Spleen (tissue), 13 donors: ENCODE measurements around the gene SLC30A5. TPM values are rescaled to one million over a fixed set of nuclear protein-coding genes. Genes with fewer than 3 reads are reported as not detected.
"Not testable (repeated sequence)": the region's sequence is repeated elsewhere in the genome, so short reads cannot be mapped to it uniquely, and the experiment has no call there.

Source experiments
- DNase-seq: peaks from one replicate; pipeline ENCODE4 v3.0.0-alpha.2; 2020
- H3K27ac ChIP-seq, 8 donors: fragments of 200-600 bp; sonication (generic) in 7 of 8; 1 replicate in 4 of 8; 2 replicates in 4 of 8; pipeline versions ENCODE4 v1.5.0 to v1.8.0; 2016 to 2021; ENCODE audit warnings: inconsistent platforms in 4 of 8, mild to moderate bottlenecking in 4 of 8, moderate library complexity in 1 of 8
- H3K27me3 ChIP-seq, 7 donors: fragments of 200-600 bp; sonication (generic) in 6 of 7; replicated peaks in 1 of 7; 1 replicate in 4 of 7; 2 replicates in 3 of 7; pipeline versions ENCODE4 v1.5.0 to v1.8.0; 2016 to 2021; ENCODE audit warnings: inconsistent platforms in 3 of 7, mild to moderate bottlenecking in 1 of 7
- H3K36me3 ChIP-seq, 6 donors: fragments of 200-600 bp; sonication (generic) in 5 of 6; 1 replicate in 4 of 6; 2 replicates in 2 of 6; pipeline versions ENCODE4 v1.5.0 to v1.8.0; 2016 to 2021; ENCODE audit warnings: inconsistent platforms in 2 of 6
- H3K4me1 ChIP-seq, 6 donors: fragments of 200-600 bp; sonication (generic) in 5 of 6; 1 replicate in 3 of 6; 2 replicates in 3 of 6; pipeline versions ENCODE4 v1.5.0 to v1.8.0; 2016 to 2021; ENCODE audit warnings: inconsistent platforms in 3 of 6
- H3K4me3 ChIP-seq, 8 donors: fragments of 200-600 bp; sonication (generic) in 7 of 8; 1 replicate in 4 of 8; 2 replicates in 4 of 8; pipeline versions ENCODE4 v1.5.0 to v1.8.0; 2016 to 2021; ENCODE audit warnings: inconsistent platforms in 4 of 8, mild to moderate bottlenecking in 4 of 8, moderate library complexity in 2 of 8
- H3K9me3 ChIP-seq, 8 donors: fragments of 200-600 bp; sonication (generic) in 7 of 8; 1 replicate in 4 of 8; 2 replicates in 4 of 8; pipeline versions ENCODE4 v1.5.0 to v1.8.0; 2016 to 2021; ENCODE audit warnings: inconsistent platforms in 4 of 8
- CTCF ChIP-seq, 11 experiments: fragments of 200-600 bp in 7 of 11; fragments of 450-650 bp in 4 of 11; sonication (generic) in 4 of 11; IDR thresholded peaks in 8 of 11; conservative IDR thresholded peaks in 3 of 11; 1 replicate in 7 of 11; 2 replicates in 4 of 11; pipeline versions ENCODE4 v1.4.0 to v1.8.0; 2016 to 2021; ENCODE audit warnings: antibody characterized with exemption in 11 of 11, inconsistent platforms in 4 of 11, mild to moderate bottlenecking in 1 of 11
- POLR2A ChIP-seq, 3 donors: fragments of 450-650 bp; IDR thresholded peaks; one replicate each; pipeline ENCODE4 v1.5.1; 2017; ENCODE audit warnings: antibody characterized with exemption in 3 of 3, mild to moderate bottlenecking in 1 of 3
- POLR2AphosphoS5 ChIP-seq, 3 donors: sonication (generic); formaldehyde crosslinking; IDR thresholded peaks; one replicate each; pipeline ENCODE4 v1.5.1; 2017; ENCODE audit warnings: antibody characterized with exemption in 3 of 3
- WGBS, 5 donors: extraction: QIAGEN DNeasy Blood & Tissue Kit in 3 of 5; methylation state at CpG; one replicate each; pipeline versions ENCODE4 v1.1.5 to v1.1.7; 2013 to 2018; 5-methylcytosine and 5-hydroxymethylcytosine counted together
- intact Hi-C: fragments of 100-400 bp; cut with DNase I; formaldehyde crosslinking; loops from one replicate; pipeline ENCODE4 v1.15.0; 2023; ENCODE audit warnings: low total_unique reads
- long read RNA-seq, 2 donors: transcript quantifications; one replicate each; lab custom pipeline, GENCODE V29; 2026
- polyA plus RNA-seq, 3 donors: library from polyadenylated mRNA; stranded (reverse); fragments of 200-250 nt; gene quantifications; one replicate each; pipeline ENCODE4 v1.2.1, GENCODE V29; 2013
- total RNA-seq, 7 donors: library from RNA; depleted of rRNA in 3 of 7; stranded (reverse); fragments of >200 nt in 3 of 7; fragmentation: NEBNext Ultra II Directional in 4 of 7; extraction: Animal tissue kit (Norgen Biotek cat#: 25700) in 4 of 7; gene quantifications; one replicate each; pipeline versions ENCODE4 v1.1.0 to v1.2.1, GENCODE V29; 2016 to 2021
- donor health status: healthy with polysubstance abuse.
- donor health status: DM: no; HTN: no; CAD: no; lungs with moderate emphysema.
- donor health status: DM: no; HTN: no; CAD: no.
- donor health status: Bipolar disorder and iron deficiency.
- donor health status: healthy.
- donor health status: DM: no; HTN: no; CAD: no.
- donor health status: DM: yes; HTN: yes; CAD: no.

The SLC30A5 gene
- total RNA-seq: 10 to 100 TPM; 30.3 to 53.4 (median 38.3) TPM
- polyA plus RNA-seq: 10 to 100 TPM; 24.3 to 30.6 (median 24.7) TPM
- long read RNA-seq, donor 1, full-length matches to known transcripts: 8 of 14 reads
- long read RNA-seq, donor 1, partial matches to known transcripts: 6 of 14 reads
- long read RNA-seq, donor 1, other reads (novel, unspliced or antisense): 0 of 14 reads
- long read RNA-seq, donor 2, full-length matches to known transcripts: 9 of 9 reads
- long read RNA-seq, donor 2, partial matches to known transcripts: 0 of 9 reads
- long read RNA-seq, donor 2, other reads (novel, unspliced or antisense): 0 of 9 reads

- intact Hi-C loops: loop anchor here (10.0 kb wide), 1 partner anchor 271 kb away; the partner anchor contains the start of genes AK6, RAD17 and TAF9
- WGBS, 5 donors: 0% methylated on average over 12 to 79 of the region's 79 CpGs
These were observed at the start of gene SLC30A5 for GRCh38 chr5:69093771-69094482. Gene SLC30A5, plus strand, starts transcription at chr5:69094014. Its CDS starts 242 bp downstream, at chr5:69094256.

GRCh38 chr5:69045213-69045612 lies 48.6 kb upstream of the SLC30A5 start:
- H3K27ac ChIP-seq, intact Hi-C loops: not testable (repeated sequence)

More at GRCh38 chr5:69093771-69094482, at the start of gene SLC30A5:
- Histone ChIP-seq H3K27ac (peak within 1 kb of the TSS; percentile 92 to 97 (median 96)), H3K4me1 (peaks cover 4 to 50% (median 32%) of the 10 kb centered on the region in 6 donors), H3K36me3 (peaks cover 0 to 30% (median 0%) of the 10 kb centered on the region in 6 donors), H3K4me3 (peak within 1 kb of the TSS; percentile 67 to 97 (median 83)), H3K27me3 (no peaks in the 10 kb centered on the region), H3K9me3 (no peaks in the 10 kb centered on the region)
- DNase-seq: peak; percentile 100
- peak; percentile 94 to 97 (median 96) for TF ChIP-seq POLR2AphosphoS5 (IDR thresholded peaks at IDR 0.05)
- TF ChIP-seq CTCF (IDR thresholded peaks at IDR 0.05 in 8 of 11, conservative IDR thresholded peaks at IDR 0.05 in 3 of 11): peak; percentile 93 to 100 (median 98)
- peak in 2 of 3 donors; percentile 12 to 94 for TF ChIP-seq POLR2A (IDR thresholded peaks at IDR 0.05)

GRCh38 chr5:69046375-69046957 lies 47.3 kb upstream of the SLC30A5 start:
- Histone ChIP-seq H3K4me1 (peaks cover 0 to 10% (median 7%) of the 10 kb centered on the region in 6 donors), H3K4me3 (no peak overlapping the region), H3K9me3 (no peaks in the 10 kb centered on the region), H3K27me3 (no peaks in the 10 kb centered on the region), H3K36me3 (no peaks in the 10 kb centered on the region), H3K27ac (no peak overlapping the region)
- WGBS, 5 donors: 89 to 99% (median 94%) methylated on average over 8 of the region's 8 CpGs
- no peak for DNase-seq
- intact Hi-C loops: no loop called here
- no peak for TF ChIP-seq POLR2AphosphoS5 (IDR thresholded peaks at IDR 0.05)
- no peak for TF ChIP-seq CTCF (IDR thresholded peaks at IDR 0.05 in 8 of 11, conservative IDR thresholded peaks at IDR 0.05 in 3 of 11)
- no peak for TF ChIP-seq POLR2A (IDR thresholded peaks at IDR 0.05)

More at GRCh38 chr5:69045213-69045612, 48.6 kb upstream of the SLC30A5 start:
- not testable (repeated sequence) for H3K4me3 ChIP-seq, H3K9me3 ChIP-seq, H3K4me1 ChIP-seq, H3K36me3 ChIP-seq, H3K27me3 ChIP-seq, DNase-seq
- 86 to 96% (median 90%) methylated on average over 6 of the region's 6 CpGs for WGBS, 5 donors

- TF ChIP-seq POLR2A (IDR thresholded peaks at IDR 0.05) (no peak), CTCF (IDR thresholded peaks at IDR 0.05 in 8 of 11, conservative IDR thresholded peaks at IDR 0.05 in 3 of 11) (no peak), POLR2AphosphoS5 (IDR thresholded peaks at IDR 0.05) (no peak)
- no peaks in the 10 kb centered on the region for H3K27me3 ChIP-seq
- H3K4me1 ChIP-seq: peaks cover 0 to 6% (median 5%) of the 10 kb centered on the region in 6 donors
- H3K36me3 ChIP-seq: no peaks in the 10 kb centered on the region
- H3K4me3 ChIP-seq: no peak overlapping the region
- no peaks in the 10 kb centered on the region for H3K9me3 ChIP-seq
- 17 to 49% (median 39%) methylated on average over 3 of the region's 3 CpGs for WGBS, 5 donors
- no peak overlapping the region for H3K27ac ChIP-seq
- DNase-seq: no peak
- intact Hi-C loops: no loop called here
These were observed 45.6 kb upstream of the SLC30A5 start for GRCh38 chr5:69048230-69048629.
